Measurements from ENCODE around the gene CPD.
"Not testable (repeated sequence)": the region's sequence is repeated elsewhere in the genome, so short reads cannot be mapped to it uniquely, and the experiment has no call there.

Gene CPD

GRCh38 chr17:30381340-30381659, 2.6 kb downstream of the CPD start:
- DNase-seq = no peak

- DNase-seq = no peak
These were observed 3.6 kb downstream of the CPD start for GRCh38 chr17:30382345-30382744.

GRCh38 chr17:30388321-30389179, 9.8 kb downstream of the CPD start:
- no peak for DNase-seq

GRCh38 chr17:30389756-30390300, 11.1 kb downstream of the CPD start:
- no peak for DNase-seq

- DNase-seq = no peak
These were observed 12.8 kb downstream of the CPD start for GRCh38 chr17:30391534-30391933.

GRCh38 chr17:30393491-30393890, 14.8 kb downstream of the CPD start:
- no peak for DNase-seq

GRCh38 chr17:30393911-30394867, 15.5 kb downstream of the CPD start:
- DNase-seq = no peak

- DNase-seq = no peak
These were observed 16.8 kb downstream of the CPD start for GRCh38 chr17:30395398-30396022.

GRCh38 chr17:30396129-30396528, 17.4 kb downstream of the CPD start:
- DNase-seq = no peak

GRCh38 chr17:30396612-30397011, 17.9 kb downstream of the CPD start:
- DNase-seq = no peak

- no peak for DNase-seq
These were observed 19.8 kb downstream of the CPD start for GRCh38 chr17:30398328-30399041.

GRCh38 chr17:30401097-30401496, 22.4 kb downstream of the CPD start:
- DNase-seq = no peak

GRCh38 chr17:30405161-30405560, 26.4 kb downstream of the CPD start:
- no peak for DNase-seq

- not testable (repeated sequence) for DNase-seq
These were observed 31.9 kb downstream of the CPD start for GRCh38 chr17:30410627-30411026.

- DNase-seq = not testable (repeated sequence)
These were observed 33.3 kb downstream of the CPD start for GRCh38 chr17:30412008-30412496.

- DNase-seq = no peak
These were observed 34.4 kb downstream of the CPD start for GRCh38 chr17:30413109-30413508.

GRCh38 chr17:30414486-30414885, 35.8 kb downstream of the CPD start:
- no peak for DNase-seq

GRCh38 chr17:30415491-30415890, 36.8 kb downstream of the CPD start:
- DNase-seq = no peak

- DNase-seq = not testable (repeated sequence)
These were observed 39.3 kb downstream of the CPD start for GRCh38 chr17:30418070-30418469.

GRCh38 chr17:30421592-30421991, 42.9 kb downstream of the CPD start:
- no peak for DNase-seq

GRCh38 chr17:30422171-30422570, 43.4 kb downstream of the CPD start:
- DNase-seq = no peak
